SK-N-SH (cell line): ENCODE data around the gene RBM7. TPM values are rescaled to one million over a fixed set of nuclear protein-coding genes. Genes with fewer than 3 reads are reported as not detected.

Experiments
- CTCF ChIA-PET: fragments of 300-600, 350-600 bp; formaldehyde crosslinking; extraction: SDS; loops from one replicate; lab custom pipeline; 2021; lab: Yijun Ruan, JAX
- POLR2A ChIA-PET: fragments of 350-600 bp; sonication (Branson Sonifier 250); formaldehyde crosslinking; extraction: SDS; loops from one replicate; lab custom pipeline; 2020; ENCODE audit warnings: antibody characterized with exemption, inconsistent platforms; lab: Yijun Ruan, JAX
- DNase-seq: peaks from one replicate; pipeline ENCODE4 v3.0.0; 2012
- H2AFZ ChIP-seq: fragments of 200-600 bp; sonication (generic); 2 replicates; pipeline ENCODE4 v1.8.1; 2016; ENCODE audit warnings: antibody characterized with exemption, mild to moderate bottlenecking, low read depth
- H3F3A ChIP-seq: fragments of 200-600 bp; sonication (generic); replicated peaks from 2 replicates; pipeline ENCODE3; 2016; ENCODE audit warnings: antibody characterized with exemption, mild to moderate bottlenecking; ENCODE audit not compliant: insufficient read depth
- H3K27ac ChIP-seq, 2 experiments: fragments of 200-500 bp in 1 of 2; fragments of 200-600 bp in 1 of 2; sonication (Bioruptor generic) in 1 of 2; sonication (generic), shearing (Covaris generic) in 1 of 2; 2 replicates each; pipeline versions ENCODE4 v1.5.1 to v1.6.1; 2014 to 2016; ENCODE audit warnings: low read depth in 2 of 2, inconsistent platforms in 1 of 2, low read length in 1 of 2, mild to moderate bottlenecking in 1 of 2, mixed read lengths in 1 of 2
- H3K27me3 ChIP-seq: fragments of 200-600 bp; sonication (generic), shearing (Covaris generic); 2 replicates; pipeline ENCODE4 v1.6.1; 2016; ENCODE audit warnings: mixed run types; ENCODE audit not compliant: insufficient read depth
- H3K36me3 ChIP-seq, 2 experiments: fragments of 200-500 bp in 1 of 2; fragments of 200-600 bp in 1 of 2; sonication (Bioruptor generic) in 1 of 2; sonication (generic) in 1 of 2; replicated peaks in 1 of 2; 2 replicates each; pipeline versions ENCODE3 to v1.5.1; 2014 to 2016; ENCODE audit warnings: low read length in 1 of 2, mild to moderate bottlenecking in 1 of 2; ENCODE audit not compliant: insufficient read depth in 2 of 2, control insufficient read depth in 1 of 2
- H3K4me1 ChIP-seq, 2 experiments: fragments of 200-500 bp in 1 of 2; fragments of 200-600 bp in 1 of 2; sonication (Bioruptor generic) in 1 of 2; sonication (generic), shearing (Covaris generic) in 1 of 2; 2 replicates each; pipeline versions ENCODE4 v1.5.1 to v1.6.1; 2014 to 2016; ENCODE audit warnings: low read depth in 1 of 2, low read length in 1 of 2, mixed run types in 1 of 2; ENCODE audit not compliant: insufficient read depth in 2 of 2, control insufficient read depth in 1 of 2
- H3K4me2 ChIP-seq: fragments of 200-600 bp; sonication (generic), shearing (Covaris generic); 2 replicates; pipeline ENCODE4 v1.6.1; 2017; ENCODE audit warnings: mixed run types
- H3K4me3 ChIP-seq, 2 experiments: fragments of 200-500 bp in 1 of 2; fragments of 200-600 bp in 1 of 2; sonication (Bioruptor generic) in 1 of 2; sonication (generic), shearing (Covaris generic) in 1 of 2; 2 replicates each; pipeline versions ENCODE4 v1.5.1 to v1.8.1; 2014 to 2016; ENCODE audit warnings: low read depth in 2 of 2, inconsistent platforms in 1 of 2, low read length in 1 of 2, mild to moderate bottlenecking in 1 of 2, mixed read lengths in 1 of 2, moderate library complexity in 1 of 2
- H3K79me2 ChIP-seq: fragments of 200-600 bp; sonication (generic); 2 replicates; pipeline ENCODE4 v1.8.1; 2017; ENCODE audit warnings: mild to moderate bottlenecking; ENCODE audit not compliant: insufficient read depth
- H3K9ac ChIP-seq: fragments of 200-600 bp; sonication (generic); 2 replicates; pipeline ENCODE4 v1.6.1; 2017; ENCODE audit warnings: mixed run types
- H3K9me2 ChIP-seq: fragments of 200-600 bp; sonication (generic); 2 replicates; pipeline ENCODE4 v1.6.1; 2017; ENCODE audit warnings: mixed run types
- H3K9me3 ChIP-seq: fragments of 200-600 bp; sonication (generic); 2 replicates; pipeline ENCODE4 v1.6.1; 2017; ENCODE audit warnings: mixed run types, mild to moderate bottlenecking, moderate library complexity
- H4K20me1 ChIP-seq: fragments of 200-600 bp; sonication (generic); 2 replicates; pipeline ENCODE4 v1.6.1; 2017; ENCODE audit warnings: mild to moderate bottlenecking, mixed run types; ENCODE audit not compliant: insufficient read depth
- CHD2 ChIP-seq: fragments of 150-350 bp; IDR thresholded peaks from 2 replicates; pipeline ENCODE4 v1.6.1; 2018; ENCODE audit warnings: low read length; ENCODE audit not compliant: partially characterized antibody
- CTCF ChIP-seq: fragments of 200-600 bp; sonication (generic); IDR thresholded peaks from 2 replicates; pipeline ENCODE4 v1.6.1; 2017; ENCODE audit warnings: antibody characterized with exemption, mild to moderate bottlenecking, moderate library complexity
- ELF1 ChIP-seq: IDR thresholded peaks from 2 replicates; pipeline ENCODE4 v1.4.0; 2012
- EP300 ChIP-seq, 2 experiments: IDR thresholded peaks; 2 replicates each; pipeline versions ENCODE4 v1.4.0 to v1.6.1; 2012; ENCODE audit warnings: borderline replicate concordance in 1 of 2, low read depth in 1 of 2, low read length in 1 of 2
- EZH2phosphoT487 ChIP-seq: fragments of 200-600 bp; sonication (generic); IDR thresholded peaks from 2 replicates; pipeline ENCODE4 v1.6.1; 2017; ENCODE audit warnings: low read depth, mixed run types, mild to moderate bottlenecking, antibody characterized with exemption, moderate library complexity, borderline replicate concordance
- FOSL2 ChIP-seq: IDR thresholded peaks from 2 replicates; pipeline ENCODE4 v1.4.0; 2012; ENCODE audit warnings: low read depth, mild to moderate bottlenecking, moderate library complexity, borderline replicate concordance
- FOXM1 ChIP-seq: IDR thresholded peaks from 2 replicates; pipeline ENCODE4 v1.4.0; 2012; ENCODE audit warnings: low read depth, mild to moderate bottlenecking
- GATA2 ChIP-seq: sonication (generic); formaldehyde crosslinking; IDR thresholded peaks from 2 replicates; pipeline ENCODE4 v1.5.0; 2020; ENCODE audit warnings: mild to moderate bottlenecking, missing genetic modification reagents
- IRF3 ChIP-seq: fragments of 150-350 bp; IDR thresholded peaks from 2 replicates; pipeline ENCODE4 v1.6.1; 2016; ENCODE audit warnings: mild to moderate bottlenecking, low read depth, low read length
- MAX ChIP-seq: IDR thresholded peaks from 2 replicates; pipeline ENCODE4 v1.4.0; 2012; ENCODE audit warnings: low read depth
- MXI1 ChIP-seq: IDR thresholded peaks from 2 replicates; pipeline ENCODE4 v1.6.1; 2012; ENCODE audit warnings: mild to moderate bottlenecking, low read depth, low read length, improper control_type of control experiment
- NFIC ChIP-seq: IDR thresholded peaks from 2 replicates; pipeline ENCODE4 v1.4.0; 2012; ENCODE audit warnings: borderline replicate concordance
- NRF1 ChIP-seq: IDR thresholded peaks from 2 replicates; pipeline ENCODE4 v1.6.1; 2012; ENCODE audit warnings: low read depth, mild to moderate bottlenecking, low read length
- RCOR1 ChIP-seq: fragments of 150-350 bp; IDR thresholded peaks from 2 replicates; pipeline ENCODE4 v1.6.1; 2017; ENCODE audit warnings: antibody characterized with exemption, low read length
- RFX5 ChIP-seq: IDR thresholded peaks from 2 replicates; pipeline ENCODE4 v1.6.1; 2012; ENCODE audit warnings: mild to moderate bottlenecking, improper control_type of control experiment, low read length
- TEAD4 ChIP-seq: IDR thresholded peaks from 2 replicates; pipeline ENCODE4 v1.4.0; 2012; ENCODE audit warnings: mild to moderate bottlenecking, borderline replicate concordance; ENCODE audit not compliant: insufficient read depth
- USF2 ChIP-seq: fragments of 150-350 bp; IDR thresholded peaks from 2 replicates; pipeline ENCODE4 v1.6.1; 2017; ENCODE audit warnings: antibody characterized with exemption, low read length, low read depth, borderline replicate concordance
- WGBS: methylation state at CpG from one replicate; pipeline ENCODE4 v1.1.6; 2017; ENCODE audit warnings: low lambda C conversion rate; 5-methylcytosine and 5-hydroxymethylcytosine counted together
- polyA plus RNA-seq, 3 experiments: library from polyadenylated mRNA; depleted of rRNA; stranded (reverse); fragments of >200 nt; gene quantifications; 2 replicates each; pipeline ENCODE4 v1.2.3, GENCODE V29; 2012

Gene RBM7
- polyA plus RNA-seq, 1 of the 3 experiments (the other 2 are of a cell fraction) = 19.5 TPM

- TF ChIP-seq IRF3 (no peak), RCOR1 (no peak), MAX (no peak), EP300 (IDR thresholded peaks at IDR 0.05; ENCODE audit: borderline replicate concordance in 1 of 2, low read depth in 1 of 2, low read length in 1 of 2) (peak in 1 of 2 experiments; percentile 91; a peak in 1 of 4 replicates), CHD2 (no peak), CTCF (no peak), FOSL2 (peak; percentile 96), NRF1 (no peak)
- TF ChIP-seq, all 33 proteins: peak for 14
Measured at GRCh38 chr11:114366331-114367243, 33.9 kb upstream of the RBM7 start (continued).

- H3F3A ChIP-seq = peaks cover 22% of the 10 kb centered on the region
- H2AFZ ChIP-seq = peak overlapping the region; percentile 71
- peak overlapping the region; percentile 72 to 88 for H3K27ac ChIP-seq
- peak overlapping the region; percentile 66 for H3K4me2 ChIP-seq
- CTCF ChIA-PET = interaction anchor here (0.8 to 1.0 kb wide), 5 partner anchors 8 to 395 kb away, joined by 3 to 5 read pairs (median 4); no protein-coding TSS in a partner anchor
- no peaks in the 10 kb centered on the region for H3K27me3 ChIP-seq
- no peaks in the 10 kb centered on the region for H4K20me1 ChIP-seq
- TF ChIP-seq RCOR1 = no peak
- TF ChIP-seq FOXM1 = no peak
- TF ChIP-seq GATA2 (CRISPR knock-in tag) = peak; percentile 39
- TF ChIP-seq ELF1 = no peak
- TF ChIP-seq NFIC = no peak
- peak; percentile 16; the same call in 1 of the 2 replicates for TF ChIP-seq MXI1
- no peak for TF ChIP-seq RFX5
- no peak for TF ChIP-seq USF2
- TF ChIP-seq CHD2 = no peak
- 0 out of 4 replicates have a peak, but pooled peaks of 1 of the 2 experiments have one; percentile 11 for TF ChIP-seq EP300 (IDR thresholded peaks at IDR 0.05; ENCODE audit: borderline replicate concordance in 1 of 2, low read depth in 1 of 2, low read length in 1 of 2)
- no peak for TF ChIP-seq TEAD4
- TF ChIP-seq NRF1 = no peak
- TF ChIP-seq EZH2phosphoT487 = no peak
- TF ChIP-seq, all 33 proteins: peak for 3
- Histone ChIP-seq H3K9ac (peak overlapping the region; percentile 48), H3K36me3 (no peaks in the 10 kb centered on the region), H3K4me3 (no peak overlapping the region; a peak in 1 of 4 replicates), H3K9me3 (no peaks in the 10 kb centered on the region), H3K9me2 (no peaks in the 10 kb centered on the region), H3K4me1 (peaks cover 15 to 24% of the 10 kb centered on the region in 2 experiments), H3K79me2 (no peaks in the 10 kb centered on the region)
- POLR2A ChIA-PET = no interaction called here
- peak; percentile 25 for DNase-seq
- 61% methylated on average over 9 of the region's 9 CpGs for WGBS
Measured at GRCh38 chr11:114367244-114367957, 33.1 kb upstream of the RBM7 start.
